ENCODE data around the gene GINS1. TPM values are rescaled to one million over a fixed set of nuclear protein-coding genes. Genes with fewer than 3 reads are reported as not detected.

GINS1 gene
- total and polyA plus RNA-seq, 2 of the 13 experiments (the other 11 are each of a cell fraction or from before 2014, with no cell fraction given) = 14.6 to 59.9 TPM

DNA sequence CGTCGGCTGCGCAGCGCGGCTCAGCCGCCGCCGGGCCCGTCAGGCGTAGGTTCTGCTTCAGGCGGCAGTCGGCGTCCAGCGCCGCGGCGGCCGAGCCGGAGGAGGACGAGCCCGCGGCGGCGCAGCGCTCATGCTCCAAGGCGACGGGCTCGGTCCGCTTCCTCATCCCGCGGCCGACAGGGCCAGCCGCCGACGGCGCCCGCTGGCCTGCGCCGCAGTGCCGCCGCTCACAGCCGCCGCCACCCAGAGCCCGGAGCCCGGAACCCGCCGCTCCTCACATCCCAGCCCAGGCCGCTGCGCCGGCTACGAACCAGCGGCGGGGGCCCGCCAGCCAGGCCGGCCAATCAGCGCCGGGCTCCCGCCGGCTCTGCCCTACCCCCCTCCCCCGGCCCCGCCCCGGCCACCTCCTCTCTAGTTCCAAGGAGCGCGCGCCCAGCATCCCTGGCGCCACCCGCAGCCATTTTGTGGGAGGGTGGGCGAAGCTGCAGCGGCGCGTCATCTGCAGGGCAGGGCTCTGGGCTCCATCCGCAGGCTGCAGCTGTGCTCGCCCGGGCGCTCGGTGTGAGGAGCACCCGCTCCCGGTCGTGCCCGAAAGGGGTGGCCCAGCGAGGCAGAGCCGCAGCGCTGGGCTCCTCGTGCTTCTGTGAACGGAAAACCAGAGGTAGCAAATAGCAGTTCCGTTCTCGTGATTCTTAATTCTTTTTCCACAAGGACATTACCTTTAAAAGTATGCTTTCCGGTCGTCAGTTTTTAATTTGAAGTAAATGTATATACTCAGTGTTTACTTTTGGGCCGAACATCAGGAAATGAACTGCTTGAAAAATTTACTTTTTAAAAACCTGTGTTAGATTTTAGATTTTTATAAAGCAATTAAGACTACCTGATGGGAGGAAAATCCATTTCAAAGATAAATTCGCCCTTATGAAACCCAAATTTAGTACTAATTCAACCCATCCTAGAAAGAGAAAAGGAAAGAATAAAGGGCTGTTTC, 16.6 kb upstream of the GINS1 start, which contains the start of gene ABHD12 (continued):
- TF ChIP-seq ZC3H13 (CRISPR knock-in tag; IDR thresholded peaks at IDR 0.05) (peak; percentile 69; the same call in 1 of the 2 replicates), ZNF337 (CRISPR knock-in tag; IDR thresholded peaks at IDR 0.05; ENCODE audit: borderline replicate concordance, low read depth) (peak; percentile 56; the same call in 1 of the 2 replicates), ELF3 (CRISPR knock-in tag; IDR thresholded peaks at IDR 0.05) (peak; percentile 73), KDM2A (CRISPR knock-in tag; IDR thresholded peaks at IDR 0.05; ENCODE audit: borderline replicate concordance, low read depth) (peak; percentile 96), SNAPC2 (CRISPR knock-in tag; IDR thresholded peaks at IDR 0.05) (peak; percentile 86; the same call in 1 of the 2 replicates), NBN (conservative IDR thresholded peaks at IDR 0.05) (no peak), ZNF468 (CRISPR knock-in tag; IDR thresholded peaks at IDR 0.05) (peak; percentile 33; the same call in 1 of the 2 replicates), ZNF563 (CRISPR knock-in tag; IDR thresholded peaks at IDR 0.05) (peak; percentile 89), ZSCAN12 (CRISPR knock-in tag; IDR thresholded peaks at IDR 0.05) (peak; percentile 77; the same call in 1 of the 2 replicates), RBM22 (optimal IDR thresholded peaks at IDR 0.05; ENCODE audit: low read length) (no peak), KDM3A (CRISPR knock-in tag; IDR thresholded peaks at IDR 0.05; ENCODE audit: low read depth) (peak; percentile 87)
- TF ChIP-seq, protein P1, sequence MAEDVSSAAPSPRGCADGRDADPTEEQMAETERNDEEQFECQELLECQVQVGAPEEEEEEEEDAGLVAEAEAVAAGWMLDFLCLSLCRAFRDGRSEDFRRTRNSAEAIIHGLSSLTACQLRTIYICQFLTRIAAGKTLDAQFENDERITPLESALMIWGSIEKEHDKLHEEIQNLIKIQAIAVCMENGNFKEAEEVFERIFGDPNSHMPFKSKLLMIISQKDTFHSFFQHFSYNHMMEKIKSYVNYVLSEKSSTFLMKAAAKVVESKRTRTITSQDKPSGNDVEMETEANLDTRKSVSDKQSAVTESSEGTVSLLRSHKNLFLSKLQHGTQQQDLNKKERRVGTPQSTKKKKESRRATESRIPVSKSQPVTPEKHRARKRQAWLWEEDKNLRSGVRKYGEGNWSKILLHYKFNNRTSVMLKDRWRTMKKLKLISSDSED (CRISPR knock-in tag; IDR thresholded peaks at IDR 0.05) = 0 out of 2 replicates have a peak, but pooled peaks have one; percentile 48
- TF ChIP-seq, protein P2, sequence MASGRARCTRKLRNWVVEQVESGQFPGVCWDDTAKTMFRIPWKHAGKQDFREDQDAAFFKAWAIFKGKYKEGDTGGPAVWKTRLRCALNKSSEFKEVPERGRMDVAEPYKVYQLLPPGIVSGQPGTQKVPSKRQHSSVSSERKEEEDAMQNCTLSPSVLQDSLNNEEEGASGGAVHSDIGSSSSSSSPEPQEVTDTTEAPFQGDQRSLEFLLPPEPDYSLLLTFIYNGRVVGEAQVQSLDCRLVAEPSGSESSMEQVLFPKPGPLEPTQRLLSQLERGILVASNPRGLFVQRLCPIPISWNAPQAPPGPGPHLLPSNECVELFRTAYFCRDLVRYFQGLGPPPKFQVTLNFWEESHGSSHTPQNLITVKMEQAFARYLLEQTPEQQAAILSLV (CRISPR knock-in tag; IDR thresholded peaks at IDR 0.05; ENCODE audit: borderline replicate concordance) = peak; percentile 97
- TF ChIP-seq, protein P3, sequence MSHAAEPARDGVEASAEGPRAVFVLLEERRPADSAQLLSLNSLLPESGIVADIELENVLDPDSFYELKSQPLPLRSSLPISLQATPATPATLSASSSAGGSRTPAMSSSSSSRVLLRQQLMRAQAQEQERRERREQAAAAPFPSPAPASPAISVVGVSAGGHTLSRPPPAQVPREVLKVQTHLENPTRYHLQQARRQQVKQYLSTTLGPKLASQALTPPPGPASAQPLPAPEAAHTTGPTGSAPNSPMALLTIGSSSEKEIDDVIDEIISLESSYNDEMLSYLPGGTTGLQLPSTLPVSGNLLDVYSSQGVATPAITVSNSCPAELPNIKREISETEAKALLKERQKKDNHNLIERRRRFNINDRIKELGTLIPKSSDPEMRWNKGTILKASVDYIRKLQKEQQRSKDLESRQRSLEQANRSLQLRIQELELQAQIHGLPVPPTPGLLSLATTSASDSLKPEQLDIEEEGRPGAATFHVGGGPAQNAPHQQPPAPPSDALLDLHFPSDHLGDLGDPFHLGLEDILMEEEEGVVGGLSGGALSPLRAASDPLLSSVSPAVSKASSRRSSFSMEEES (CRISPR knock-in tag; IDR thresholded peaks at IDR 0.05) = peak; percentile 77
- TF ChIP-seq, protein P4, sequence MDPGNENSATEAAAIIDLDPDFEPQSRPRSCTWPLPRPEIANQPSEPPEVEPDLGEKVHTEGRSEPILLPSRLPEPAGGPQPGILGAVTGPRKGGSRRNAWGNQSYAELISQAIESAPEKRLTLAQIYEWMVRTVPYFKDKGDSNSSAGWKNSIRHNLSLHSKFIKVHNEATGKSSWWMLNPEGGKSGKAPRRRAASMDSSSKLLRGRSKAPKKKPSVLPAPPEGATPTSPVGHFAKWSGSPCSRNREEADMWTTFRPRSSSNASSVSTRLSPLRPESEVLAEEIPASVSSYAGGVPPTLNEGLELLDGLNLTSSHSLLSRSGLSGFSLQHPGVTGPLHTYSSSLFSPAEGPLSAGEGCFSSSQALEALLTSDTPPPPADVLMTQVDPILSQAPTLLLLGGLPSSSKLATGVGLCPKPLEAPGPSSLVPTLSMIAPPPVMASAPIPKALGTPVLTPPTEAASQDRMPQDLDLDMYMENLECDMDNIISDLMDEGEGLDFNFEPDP (CRISPR knock-in tag; conservative IDR thresholded peaks at IDR 0.05) = no peak
- TF ChIP-seq, protein P5, sequence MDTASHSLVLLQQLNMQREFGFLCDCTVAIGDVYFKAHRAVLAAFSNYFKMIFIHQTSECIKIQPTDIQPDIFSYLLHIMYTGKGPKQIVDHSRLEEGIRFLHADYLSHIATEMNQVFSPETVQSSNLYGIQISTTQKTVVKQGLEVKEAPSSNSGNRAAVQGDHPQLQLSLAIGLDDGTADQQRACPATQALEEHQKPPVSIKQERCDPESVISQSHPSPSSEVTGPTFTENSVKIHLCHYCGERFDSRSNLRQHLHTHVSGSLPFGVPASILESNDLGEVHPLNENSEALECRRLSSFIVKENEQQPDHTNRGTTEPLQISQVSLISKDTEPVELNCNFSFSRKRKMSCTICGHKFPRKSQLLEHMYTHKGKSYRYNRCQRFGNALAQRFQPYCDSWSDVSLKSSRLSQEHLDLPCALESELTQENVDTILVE (CRISPR knock-in tag; IDR thresholded peaks at IDR 0.05) = peak; percentile 93
- TF ChIP-seq, protein P6, sequence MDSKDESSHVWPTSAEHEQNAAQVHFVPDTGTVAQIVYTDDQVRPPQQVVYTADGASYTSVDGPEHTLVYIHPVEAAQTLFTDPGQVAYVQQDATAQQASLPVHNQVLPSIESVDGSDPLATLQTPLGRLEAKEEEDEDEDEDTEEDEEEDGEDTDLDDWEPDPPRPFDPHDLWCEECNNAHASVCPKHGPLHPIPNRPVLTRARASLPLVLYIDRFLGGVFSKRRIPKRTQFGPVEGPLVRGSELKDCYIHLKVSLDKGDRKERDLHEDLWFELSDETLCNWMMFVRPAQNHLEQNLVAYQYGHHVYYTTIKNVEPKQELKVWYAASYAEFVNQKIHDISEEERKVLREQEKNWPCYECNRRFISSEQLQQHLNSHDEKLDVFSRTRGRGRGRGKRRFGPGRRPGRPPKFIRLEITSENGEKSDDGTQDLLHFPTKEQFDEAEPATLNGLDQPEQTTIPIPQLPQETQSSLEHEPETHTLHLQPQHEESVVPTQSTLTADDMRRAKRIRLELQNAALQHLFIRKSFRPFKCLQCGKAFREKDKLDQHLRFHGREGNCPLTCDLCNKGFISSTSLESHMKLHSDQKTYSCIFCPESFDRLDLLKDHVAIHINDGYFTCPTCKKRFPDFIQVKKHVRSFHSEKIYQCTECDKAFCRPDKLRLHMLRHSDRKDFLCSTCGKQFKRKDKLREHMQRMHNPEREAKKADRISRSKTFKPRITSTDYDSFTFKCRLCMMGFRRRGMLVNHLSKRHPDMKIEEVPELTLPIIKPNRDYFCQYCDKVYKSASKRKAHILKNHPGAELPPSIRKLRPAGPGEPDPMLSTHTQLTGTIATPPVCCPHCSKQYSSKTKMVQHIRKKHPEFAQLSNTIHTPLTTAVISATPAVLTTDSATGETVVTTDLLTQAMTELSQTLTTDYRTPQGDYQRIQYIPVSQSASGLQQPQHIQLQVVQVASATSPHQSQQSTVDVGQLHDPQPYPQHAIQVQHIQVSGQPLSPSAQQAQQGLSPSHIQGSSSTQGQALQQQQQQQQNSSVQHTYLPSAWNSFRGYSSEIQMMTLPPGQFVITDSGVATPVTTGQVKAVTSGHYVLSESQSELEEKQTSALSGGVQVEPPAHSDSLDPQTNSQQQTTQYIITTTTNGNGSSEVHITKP (CRISPR knock-in tag; IDR thresholded peaks at IDR 0.05; ENCODE audit: low read depth) = peak; percentile 82

Data from HepG2 (cell line).